ENCODE data around the gene CDH4.

The CDH4 gene

GRCh38 chr20:61763740-61764400, 511.8 kb downstream of the CDH4 start:
- DNase-seq: no peak

- no peak for DNase-seq
These were observed 512.5 kb downstream of the CDH4 start for GRCh38 chr20:61764471-61765025.

GRCh38 chr20:61765081-61765870, 513.2 kb downstream of the CDH4 start:
- DNase-seq: no peak

GRCh38 chr20:61765871-61766654, 514.0 kb downstream of the CDH4 start:
- DNase-seq: no peak

GRCh38 chr20:61766921-61767610, 515.0 kb downstream of the CDH4 start:
- no peak for DNase-seq

GRCh38 chr20:61767761-61768494, 515.9 kb downstream of the CDH4 start:
- DNase-seq: no peak

- no peak for DNase-seq
These were observed 516.7 kb downstream of the CDH4 start for GRCh38 chr20:61768571-61769285.

GRCh38 chr20:61769286-61769832, 517.3 kb downstream of the CDH4 start:
- DNase-seq: no peak

GRCh38 chr20:61770113-61770585, 518.1 kb downstream of the CDH4 start:
- no peak for DNase-seq

GRCh38 chr20:61771805-61772350, 519.8 kb downstream of the CDH4 start:
- DNase-seq: no peak

GRCh38 chr20:61772828-61773631, 521.0 kb downstream of the CDH4 start:
- no peak for DNase-seq

- DNase-seq: no peak
These were observed 522.0 kb downstream of the CDH4 start for GRCh38 chr20:61773926-61774587.

GRCh38 chr20:61775423-61775822, 523.4 kb downstream of the CDH4 start:
- DNase-seq: no peak

GRCh38 chr20:61776491-61777075, 524.5 kb downstream of the CDH4 start:
- DNase-seq: no peak

GRCh38 chr20:61777773-61778494, 525.9 kb downstream of the CDH4 start:
- no peak for DNase-seq

GRCh38 chr20:61778495-61778863, 526.4 kb downstream of the CDH4 start:
- DNase-seq: no peak

- no peak for DNase-seq
These were observed 527.3 kb downstream of the CDH4 start for GRCh38 chr20:61779176-61779965.

Data from KG1 (cell line).